ENCODE measurements around the gene CKS1B. TPM values are rescaled to one million over a fixed set of nuclear protein-coding genes. Genes with fewer than 3 reads are reported as not detected.

The CKS1B gene
- polyA plus RNA-seq, 2 of the 4 experiments (the other 2 are of a cell fraction): 356 to 725 TPM

- POLR2A ChIA-PET: no interaction called here
- WGBS (ENCODE audit: missing lambda C conversion rate): 91% methylated on average over 11 of the region's 11 CpGs
- CTCF ChIA-PET: interaction anchor here (0.8 to 2.3 kb wide), 4 partner anchors 65 to 540 kb away, joined by 3 to 10 read pairs (median 4); no protein-coding TSS in a partner anchor
Measured at GRCh38 chr1:155019377-155020245, 45.1 kb downstream of the CKS1B start.

DNA sequence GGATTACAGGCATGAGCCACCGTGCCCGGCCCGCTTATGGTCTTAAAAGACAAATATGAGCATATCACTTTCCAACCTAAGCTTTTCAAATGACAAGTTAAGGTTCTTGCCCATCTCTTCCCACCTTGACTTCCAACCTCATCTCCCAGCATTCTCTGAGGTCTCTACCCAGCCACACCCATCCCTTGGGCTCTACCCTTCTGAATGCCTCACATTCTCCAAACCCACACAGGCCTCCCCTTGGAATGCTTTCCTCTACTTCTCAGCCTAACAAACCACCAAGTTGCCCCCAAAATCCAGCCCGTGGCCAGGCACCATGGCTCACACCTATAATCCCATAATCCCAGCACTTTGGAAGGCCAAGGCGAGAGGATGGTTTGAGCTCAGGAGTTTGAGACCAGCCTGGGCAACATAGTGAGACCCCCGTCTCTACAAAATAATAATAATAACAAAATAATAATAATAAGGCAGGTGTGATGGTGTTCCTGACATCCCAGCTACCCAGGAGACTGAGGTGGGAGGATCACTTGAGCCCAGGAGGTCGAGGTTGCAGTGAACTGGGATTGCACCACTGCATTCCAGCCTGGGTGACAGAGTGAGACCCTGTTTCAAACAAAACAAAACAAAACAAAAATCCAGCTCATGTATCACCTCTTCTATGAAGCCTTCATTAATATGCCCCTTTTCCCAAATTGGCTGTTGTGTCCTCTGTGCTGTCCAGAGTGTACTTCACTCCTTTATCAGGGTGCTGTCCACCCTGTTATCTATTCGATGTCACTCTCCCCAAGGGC lies 47.9 kb downstream of the CKS1B start:
- Histone ChIP-seq H3K4me1 (peaks cover 83% of the 10 kb centered on the region), H3K9me3 (no peaks in the 10 kb centered on the region), H3K4me2 (peak overlapping the region; percentile 3), H3K27ac (peak overlapping the region; percentile 71 to 75; a peak in 5 of 6 replicates), H3K4me3 (no peak overlapping the region)
- ATAC-seq (no peak; a peak in 1 of 6 replicates), DNase-seq (ENCODE audit: low read depth in 1 of 2, low spot score in 1 of 2) (peak in 1 of 2 experiments; percentile 38), FAIRE-seq (no peak)
- no peak for TF ChIP-seq JUNB (IDR thresholded peaks at IDR 0.05)
- TF ChIP-seq, protein P1, sequence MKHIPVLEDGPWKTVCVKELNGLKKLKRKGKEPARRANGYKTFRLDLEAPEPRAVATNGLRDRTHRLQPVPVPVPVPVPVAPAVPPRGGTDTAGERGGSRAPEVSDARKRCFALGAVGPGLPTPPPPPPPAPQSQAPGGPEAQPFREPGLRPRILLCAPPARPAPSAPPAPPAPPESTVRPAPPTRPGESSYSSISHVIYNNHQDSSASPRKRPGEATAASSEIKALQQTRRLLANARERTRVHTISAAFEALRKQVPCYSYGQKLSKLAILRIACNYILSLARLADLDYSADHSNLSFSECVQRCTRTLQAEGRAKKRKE (CRISPR knock-in tag; IDR thresholded peaks at IDR 0.05; ENCODE audit: low read depth): no peak
- peak in 1 of 2 experiments; percentile 11; a peak in 1 of 4 replicates for TF ChIP-seq CEBPB (IDR thresholded peaks at IDR 0.05)
- ChIA-PET POLR2A (interaction anchor here (1.5 kb wide), 1 partner anchor 29 kb away, joined by 5 read pairs; the partner anchor contains the start of gene ADAM15), CTCF (interaction anchor here (1.3 to 1.7 kb wide), 4 partner anchors 63 to 542 kb away, joined by 4 to 6 read pairs (median 4); partner anchors contain the start of gene KRTCAP2)
- WGBS (ENCODE audit: missing lambda C conversion rate): 73% methylated on average over 8 of the region's 8 CpGs

More at GRCh38 chr1:155019377-155020245, 45.1 kb downstream of the CKS1B start:
- ATAC-seq (no peak), FAIRE-seq (no peak), DNase-seq (ENCODE audit: low read depth in 1 of 2, low spot score in 1 of 2) (no peak)
- Histone ChIP-seq H3K27ac (peak overlapping the region; percentile 96 to 99; a peak in 3 of 6 replicates), H3K4me2 (no peak overlapping the region), H3K9me3 (no peaks in the 10 kb centered on the region), H3K4me1 (peaks cover 76% of the 10 kb centered on the region), H3K4me3 (no peak overlapping the region)
- TF ChIP-seq RARB (CRISPR knock-in tag; IDR thresholded peaks at IDR 0.05) (no peak), RFX5 (IDR thresholded peaks at IDR 0.05) (no peak), CEBPB (IDR thresholded peaks at IDR 0.05) (no peak), JUN (IDR thresholded peaks at IDR 0.05) (no peak), RCOR1 (IDR thresholded peaks at IDR 0.05; ENCODE audit: low read depth, low read length) (no peak), FOSL2 (IDR thresholded peaks at IDR 0.05) (no peak), FOSL2 (CRISPR knock-in tag; IDR thresholded peaks at IDR 0.05) (no peak)
- TF ChIP-seq, protein P2, sequence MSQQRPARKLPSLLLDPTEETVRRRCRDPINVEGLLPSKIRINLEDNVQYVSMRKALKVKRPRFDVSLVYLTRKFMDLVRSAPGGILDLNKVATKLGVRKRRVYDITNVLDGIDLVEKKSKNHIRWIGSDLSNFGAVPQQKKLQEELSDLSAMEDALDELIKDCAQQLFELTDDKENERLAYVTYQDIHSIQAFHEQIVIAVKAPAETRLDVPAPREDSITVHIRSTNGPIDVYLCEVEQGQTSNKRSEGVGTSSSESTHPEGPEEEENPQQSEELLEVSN (IDR thresholded peaks at IDR 0.05; ENCODE audit: borderline replicate concordance, low read depth): no peak

DNA sequence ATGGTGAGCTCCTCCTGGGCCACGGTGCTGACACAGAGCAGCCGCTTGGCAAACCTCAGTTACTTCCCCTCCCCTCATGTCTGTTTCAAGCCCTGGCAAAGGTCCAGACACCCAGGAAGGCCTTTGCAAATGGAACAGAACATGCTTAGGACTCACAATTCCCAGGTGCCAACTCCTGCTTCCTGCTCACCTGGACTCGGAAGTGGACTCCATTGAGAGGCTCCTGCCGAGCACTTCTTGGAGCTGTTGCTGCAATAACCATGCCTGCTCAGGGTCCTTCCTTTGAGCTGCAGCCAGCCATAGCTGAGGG lies 48.4 kb downstream of the CKS1B start:
- Histone ChIP-seq H3K4me3 (no peak overlapping the region), H3K27ac (peak overlapping the region; percentile 71 to 75; a peak in 5 of 6 replicates), H3K9me3 (no peaks in the 10 kb centered on the region), H3K4me1 (peaks cover 80% of the 10 kb centered on the region), H3K4me2 (peak overlapping the region; percentile 3)
- FAIRE-seq: no peak
- ChIA-PET CTCF (interaction anchor here (1.3 to 1.7 kb wide), 3 partner anchors 62 to 543 kb away, joined by 4 to 6 read pairs (median 4); no protein-coding TSS in a partner anchor), POLR2A (interaction anchor here (1.5 kb wide), 1 partner anchor 28 kb away, joined by 5 read pairs; the partner anchor contains the start of gene ADAM15)
- peak; percentile 10 to 18; a peak in 2 of 6 replicates for ATAC-seq
- WGBS (ENCODE audit: missing lambda C conversion rate): 28% methylated on average over 4 of the region's 4 CpGs
- TF ChIP-seq SMC3 (IDR thresholded peaks at IDR 0.05) (no peak), JUN (IDR thresholded peaks at IDR 0.05) (no peak), MYC (IDR thresholded peaks at IDR 0.05; ENCODE audit: borderline replicate concordance, low read length) (no peak), JUNB (IDR thresholded peaks at IDR 0.05) (no peak), GATA3 (IDR thresholded peaks at IDR 0.05; ENCODE audit: borderline replicate concordance) (no peak), RNF2 (IDR thresholded peaks at IDR 0.05; ENCODE audit: borderline replicate concordance, low read depth) (no peak), NR3C1 (IDR thresholded peaks at IDR 0.05) (no peak), HES2 (IDR thresholded peaks at IDR 0.05) (no peak), HEYL (CRISPR knock-in tag; IDR thresholded peaks at IDR 0.05) (no peak)
- TF ChIP-seq, protein P1 (CRISPR knock-in tag; IDR thresholded peaks at IDR 0.05; ENCODE audit: low read depth): no peak
- DNase-seq (ENCODE audit: low read depth in 1 of 2, low spot score in 1 of 2): peak in 1 of 2 experiments; percentile 43
